ENCODE data around the gene DNTTIP2. TPM values are rescaled to one million over a fixed set of nuclear protein-coding genes. Genes with fewer than 3 reads are reported as not detected.
"Not testable (repeated sequence)": the region's sequence is repeated elsewhere in the genome, so short reads cannot be mapped to it uniquely, and the experiment has no call there.

Gene DNTTIP2
- 40.0 TPM for polyA plus RNA-seq (ENCODE audit: insufficient read length)

DNA sequence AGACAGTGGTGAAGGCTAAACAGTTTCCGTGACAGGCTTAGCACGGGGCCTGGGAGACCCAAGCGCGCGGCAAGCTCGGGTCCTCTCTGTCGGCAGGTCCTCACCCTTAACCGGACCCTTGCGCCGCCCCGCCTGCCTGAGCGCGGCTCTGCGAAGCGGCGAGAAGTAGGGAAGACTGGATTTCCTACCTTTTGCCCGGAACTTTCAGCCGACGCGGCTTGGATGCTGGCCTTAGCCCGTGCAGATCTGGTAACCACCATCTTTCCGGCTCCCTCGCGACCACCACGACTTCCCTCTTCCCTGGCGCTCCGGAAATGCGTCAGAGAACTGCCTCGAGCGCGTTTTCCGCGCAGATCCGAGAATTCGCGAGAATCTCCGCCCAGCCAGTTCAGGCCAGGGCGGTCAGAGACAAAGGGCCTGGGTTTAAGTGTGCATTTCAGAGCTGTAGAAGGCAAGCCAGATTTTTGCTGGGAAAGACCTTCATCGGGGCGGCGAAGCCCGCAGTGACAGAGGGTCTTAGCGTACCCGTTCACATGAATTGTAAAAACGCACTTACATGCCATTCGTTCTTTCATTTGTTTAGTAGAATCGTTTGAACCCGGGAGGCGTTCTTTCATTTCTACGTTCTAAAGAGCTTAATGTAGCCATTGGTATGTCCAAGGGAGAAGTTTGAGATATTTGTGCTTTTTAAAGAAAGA, at the start of gene DNTTIP2:
TSS of gene DNTTIP2 (minus strand) at position 318 of the 698 bp plus-strand sequence. CDS start at position 260, 58 bp downstream.
- peak; percentile 97 for DNase-seq

GRCh38 chr1:93925206-93925605, 46.2 kb upstream of the DNTTIP2 start:
- no peak for DNase-seq

DNA sequence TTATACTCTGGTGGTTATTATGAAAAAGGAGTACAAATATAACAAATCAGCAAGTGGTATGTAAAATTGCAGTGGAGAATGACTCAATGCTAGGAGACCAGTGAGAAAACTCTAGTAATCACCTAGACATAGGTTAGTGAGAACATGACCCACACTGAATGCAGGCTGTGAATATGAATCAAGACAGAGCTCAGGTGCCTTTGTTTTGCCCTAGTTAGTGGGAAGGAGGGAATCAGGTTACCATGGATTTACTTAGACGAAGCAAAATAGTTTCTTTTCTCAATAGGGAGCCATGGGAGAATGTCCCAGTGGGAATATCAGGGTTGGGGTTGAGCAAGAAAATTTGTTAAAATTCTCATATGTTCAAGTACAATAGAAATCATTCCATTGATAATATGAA, 40.8 kb upstream of the DNTTIP2 start:
- DNase-seq = no peak

DNA sequence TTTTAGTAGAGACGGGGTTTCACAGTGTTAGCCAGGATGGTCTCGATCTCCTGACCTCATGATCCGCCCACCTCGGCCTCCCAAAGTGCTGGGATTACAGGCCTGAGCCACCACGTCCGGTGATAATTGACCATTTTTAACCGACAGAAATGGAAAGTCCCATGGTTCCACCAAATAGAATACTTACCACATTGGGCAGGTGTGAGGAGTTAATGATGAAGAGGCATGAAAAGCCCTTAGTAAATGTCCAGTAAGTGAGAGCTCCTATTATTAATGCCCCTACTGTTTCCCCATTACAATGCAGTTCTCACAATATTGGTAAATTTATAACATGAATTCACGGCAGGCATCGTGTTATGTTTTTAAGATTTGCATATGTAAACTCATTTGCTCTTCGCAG, 38.3 kb upstream of the DNTTIP2 start:
- DNase-seq = no peak

DNA sequence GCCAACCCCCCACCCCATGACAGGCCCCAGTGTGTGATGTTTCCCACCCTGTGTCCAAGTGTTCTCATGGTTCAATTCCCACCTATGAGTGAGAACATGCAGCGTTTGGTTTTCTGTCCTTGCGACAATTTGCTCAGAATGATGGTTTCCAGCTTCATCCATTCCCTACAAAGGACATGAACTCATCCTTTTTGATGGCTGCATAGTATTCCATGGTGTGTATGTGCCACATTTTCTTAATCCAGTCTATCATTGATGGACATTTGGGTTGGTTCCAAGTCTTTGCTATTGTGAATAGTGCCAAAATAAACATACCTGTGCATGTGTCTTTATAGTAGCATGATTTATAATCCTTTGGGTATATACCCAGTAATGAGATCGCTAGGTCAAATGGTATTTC, 31.9 kb upstream of the DNTTIP2 start:
- DNase-seq = not testable (repeated sequence)

GRCh38 chr1:93910305-93910704, 31.3 kb upstream of the DNTTIP2 start:
- no peak for DNase-seq

DNA sequence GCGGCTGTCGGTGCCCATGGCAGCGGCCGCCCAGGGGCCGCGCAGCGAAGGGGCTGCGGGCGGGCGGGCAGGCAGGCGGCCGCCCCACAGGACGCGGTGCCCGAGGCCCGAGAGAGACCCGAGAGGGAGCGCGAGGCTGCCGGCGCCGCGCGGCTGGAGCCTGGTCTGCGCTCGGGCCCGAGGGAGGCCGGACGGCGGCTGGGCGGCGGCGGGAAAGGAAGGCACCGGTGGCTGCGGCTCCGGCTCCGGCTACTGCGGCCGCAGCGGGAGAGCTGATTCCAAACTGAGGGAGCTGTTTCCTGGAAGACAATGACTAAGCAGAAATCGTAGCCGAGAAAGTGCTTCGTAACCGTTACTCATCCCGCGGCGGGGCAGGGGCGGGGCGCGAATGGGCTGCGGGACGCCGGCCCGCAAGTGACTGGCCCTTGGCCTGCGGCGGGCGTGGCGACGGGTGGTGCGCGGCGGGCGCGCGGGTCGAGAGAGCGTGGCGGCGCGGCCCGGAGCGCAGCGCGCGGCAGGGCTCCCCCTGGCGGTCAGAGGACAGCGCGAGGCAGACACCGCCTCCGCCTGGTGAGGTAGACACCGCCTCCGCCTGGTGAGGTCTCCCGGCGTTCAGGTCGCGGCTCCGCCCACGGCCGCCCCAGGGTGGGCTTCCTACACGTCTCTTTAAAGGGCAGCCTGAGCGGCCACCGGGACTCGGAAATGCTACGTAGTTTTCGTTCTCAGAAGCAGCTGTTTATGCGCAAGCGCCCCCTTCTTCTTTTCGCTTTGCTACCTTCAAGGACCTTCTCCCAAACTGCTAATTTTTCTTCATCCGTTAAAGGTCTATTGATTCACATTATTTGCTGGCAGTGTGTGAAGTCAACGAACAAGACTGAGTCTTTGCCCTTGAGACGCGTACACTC, 30.4 kb upstream of the DNTTIP2 start, which contains the start of gene GCLM:
TSS of gene GCLM (minus strand) at position 285 of the 905 bp plus-strand sequence. CDS start at position 18, 267 bp downstream.
- DNase-seq = peak; percentile 92

GRCh38 chr1:93908394-93909145, 29.6 kb upstream of the DNTTIP2 start:
- peak; percentile 12 for DNase-seq

- DNase-seq = no peak
These were observed 28.7 kb upstream of the DNTTIP2 start for GRCh38 chr1:93907718-93908117.

- no peak for DNase-seq
These were observed 27.5 kb upstream of the DNTTIP2 start for GRCh38 chr1:93906480-93906879.

- DNase-seq = no peak
These were observed 26.7 kb upstream of the DNTTIP2 start for GRCh38 chr1:93905734-93906133.

GRCh38 chr1:93905051-93905450, 26.0 kb upstream of the DNTTIP2 start:
- DNase-seq = no peak

- no peak for DNase-seq
These were observed 25.2 kb upstream of the DNTTIP2 start for GRCh38 chr1:93904228-93904627.

GRCh38 chr1:93900723-93901504, 21.9 kb upstream of the DNTTIP2 start:
- DNase-seq = no peak

- DNase-seq = no peak
These were observed 20.7 kb upstream of the DNTTIP2 start for GRCh38 chr1:93899543-93900207.

- DNase-seq = no peak
These were observed 9.9 kb upstream of the DNTTIP2 start for GRCh38 chr1:93888900-93889299.

GRCh38 chr1:93882269-93882668, 3.3 kb upstream of the DNTTIP2 start:
- no peak for DNase-seq

DNA sequence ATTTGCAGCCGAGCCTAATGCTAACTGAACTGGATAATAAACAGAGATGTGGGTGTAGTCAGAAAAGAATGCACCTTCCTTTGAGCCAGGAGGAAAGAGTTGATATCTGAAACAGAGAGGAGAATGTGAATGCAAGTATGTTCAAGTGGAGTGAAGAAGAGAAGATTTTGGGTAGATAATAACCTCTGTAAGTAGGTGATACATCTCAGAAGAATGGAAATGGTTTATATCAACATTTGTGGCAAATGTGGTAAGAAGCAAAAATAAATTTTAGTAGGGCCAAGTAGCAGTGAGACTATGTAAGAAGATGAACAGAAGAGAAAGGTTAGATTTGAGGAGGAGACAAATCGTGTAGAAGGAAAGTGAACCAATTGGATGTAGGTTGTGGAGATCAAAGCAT, 1.7 kb upstream of the DNTTIP2 start:
- DNase-seq = no peak

GRCh38 chr1:93878501-93878888, 511 bp downstream of the DNTTIP2 start:
- no peak for DNase-seq

DNA sequence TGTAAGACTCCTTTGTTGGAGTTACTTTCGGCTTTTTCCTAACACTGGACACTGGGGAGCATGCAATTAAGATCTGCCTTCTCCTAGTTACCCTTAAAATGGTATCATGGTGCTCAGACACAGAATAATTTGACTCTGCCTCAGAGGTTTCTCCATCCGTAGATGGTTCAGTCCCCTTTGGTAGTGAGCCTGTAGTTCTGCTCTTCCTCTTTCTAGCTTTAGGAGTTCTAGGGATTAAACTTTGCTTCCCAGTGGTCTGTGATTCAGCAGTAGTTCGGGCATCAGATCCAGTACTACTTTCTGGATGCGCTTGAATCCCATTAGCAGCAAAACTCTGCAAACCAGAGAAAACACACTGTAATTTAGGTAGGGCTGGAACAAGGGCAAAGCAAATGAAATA, 1.5 kb downstream of the DNTTIP2 start:
- no peak for DNase-seq

GRCh38 chr1:93876244-93876643, 2.8 kb downstream of the DNTTIP2 start:
- DNase-seq = no peak
